Gastroesophageal sphincter (tissue), 4 donors: Measurements from ENCODE around the gene S100A13. TPM values are rescaled to one million over a fixed set of nuclear protein-coding genes. Genes with fewer than 3 reads are reported as not detected.

Experiments
- ATAC-seq: fragments of 150-250 bp; one replicate; pipeline ENCODE4 v1.9.1; 2016; ENCODE audit warnings: mild to moderate bottlenecking, moderate library complexity
- H3K27ac ChIP-seq, 4 donors: fragments of 200-600 bp; sonication (generic) in 3 of 4; 1 replicate in 3 of 4; 2 replicates in 1 of 4; pipeline ENCODE4 v1.5.1; 2016 to 2019
- H3K27me3 ChIP-seq: fragments of 200-600 bp; sonication (generic); one replicate; pipeline ENCODE4 v1.5.1; 2019
- H3K36me3 ChIP-seq, 2 donors: fragments of 200-600 bp; sonication (generic); one replicate each; pipeline ENCODE4 v1.5.1; 2019; ENCODE audit warnings: control low read depth in 1 of 2
- H3K4me1 ChIP-seq, 3 donors: fragments of 200-600 bp; sonication (generic); 1 replicate in 2 of 3; 2 replicates in 1 of 3; pipeline ENCODE4 v1.5.1; 2016 to 2019; ENCODE audit warnings: control low read depth in 2 of 3
- H3K4me3 ChIP-seq, 2 donors: fragments of 200-600 bp; sonication (generic); one replicate each; pipeline ENCODE4 v1.5.1; 2019; ENCODE audit warnings: mild to moderate bottlenecking in 1 of 2, moderate library complexity in 1 of 2
- H3K9me3 ChIP-seq, 3 donors: fragments of 200-600 bp; sonication (generic); one replicate each; pipeline ENCODE4 v1.5.1; 2017 to 2019; ENCODE audit warnings: control low read depth in 2 of 3
- EP300 ChIP-seq: sonication (generic); formaldehyde crosslinking; IDR thresholded peaks from one replicate; pipeline ENCODE4 v1.6.1; 2017; ENCODE audit warnings: antibody characterized with exemption, mild to moderate bottlenecking
- POLR2A ChIP-seq, 2 donors: fragments of 450-650 bp; IDR thresholded peaks; one replicate each; pipeline ENCODE4 v1.6.1; 2017; ENCODE audit warnings: antibody characterized with exemption in 2 of 2, mild to moderate bottlenecking in 2 of 2, moderate library complexity in 1 of 2
- POLR2AphosphoS5 ChIP-seq: sonication (generic); formaldehyde crosslinking; IDR thresholded peaks from one replicate; pipeline ENCODE4 v1.6.1; 2017; ENCODE audit warnings: antibody characterized with exemption
- WGBS, 2 donors: methylation state at CpG; one replicate each; pipeline ENCODE4 v1.1.5; 2018; ENCODE audit warnings: low coverage in 1 of 2; 5-methylcytosine and 5-hydroxymethylcytosine counted together
- total RNA-seq, 4 donors: library from RNA; depleted of rRNA; stranded (reverse); fragments of >200 nt; gene quantifications; one replicate each; pipeline ENCODE4 v1.1.0, GENCODE V29; 2016
- TF ChIP-seq, protein P1 (sequence below), 4 experiments: fragments of 200-600 bp in 2 of 4; fragments of 450-650 bp in 2 of 4; sonication (generic) in 1 of 4; IDR thresholded peaks; one replicate each; pipeline ENCODE4 v1.5.1; 2017 to 2019; ENCODE audit warnings: antibody characterized with exemption in 4 of 4, mild to moderate bottlenecking in 2 of 4, moderate library complexity in 2 of 4

The S100A13 gene
- total RNA-seq, 4 donors from 2014 or later = 56.1 to 133 (median 76.3) TPM

DNA sequence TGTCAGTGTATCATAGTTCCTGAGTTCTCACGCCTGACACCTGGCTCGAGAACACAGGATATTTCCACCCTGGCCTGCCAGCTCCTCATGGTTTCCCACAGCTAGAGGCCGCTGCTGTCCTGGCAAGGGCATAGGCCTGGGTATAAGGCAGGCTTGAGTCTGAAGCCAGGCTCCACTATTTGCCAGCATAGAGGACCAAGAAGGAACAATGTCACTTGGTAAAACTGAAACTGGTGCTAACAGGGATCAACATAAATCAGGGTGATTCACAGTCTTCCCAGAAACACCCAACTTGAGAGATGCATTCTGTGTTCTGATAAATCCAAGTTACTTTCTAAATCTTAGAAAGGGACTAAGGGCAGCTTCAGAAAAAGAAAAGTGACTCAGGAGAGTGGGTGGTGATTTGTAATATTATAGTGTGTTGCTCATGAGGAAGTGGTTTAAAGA lies 54.7 kb downstream of the S100A13 start:
- Histone ChIP-seq H3K4me3 (no peak overlapping the region), H3K4me1 (peaks cover 6 to 30% (median 11%) of the 10 kb centered on the region in 3 donors), H3K9me3 (no peaks in the 10 kb centered on the region), H3K36me3 (no peaks in the 10 kb centered on the region), H3K27me3 (no peaks in the 10 kb centered on the region), H3K27ac (peak overlapping the region in 3 of 4 donors; percentile 55 to 70 (median 62))
- ATAC-seq = peak; percentile 84
- 15 to 17% methylated on average over 2 to 3 of the region's 3 CpGs for WGBS, 2 donors
- TF ChIP-seq POLR2A (IDR thresholded peaks at IDR 0.05) (no peak), POLR2AphosphoS5 (peak; percentile 92), EP300 (no peak)
- TF ChIP-seq, protein P1, sequence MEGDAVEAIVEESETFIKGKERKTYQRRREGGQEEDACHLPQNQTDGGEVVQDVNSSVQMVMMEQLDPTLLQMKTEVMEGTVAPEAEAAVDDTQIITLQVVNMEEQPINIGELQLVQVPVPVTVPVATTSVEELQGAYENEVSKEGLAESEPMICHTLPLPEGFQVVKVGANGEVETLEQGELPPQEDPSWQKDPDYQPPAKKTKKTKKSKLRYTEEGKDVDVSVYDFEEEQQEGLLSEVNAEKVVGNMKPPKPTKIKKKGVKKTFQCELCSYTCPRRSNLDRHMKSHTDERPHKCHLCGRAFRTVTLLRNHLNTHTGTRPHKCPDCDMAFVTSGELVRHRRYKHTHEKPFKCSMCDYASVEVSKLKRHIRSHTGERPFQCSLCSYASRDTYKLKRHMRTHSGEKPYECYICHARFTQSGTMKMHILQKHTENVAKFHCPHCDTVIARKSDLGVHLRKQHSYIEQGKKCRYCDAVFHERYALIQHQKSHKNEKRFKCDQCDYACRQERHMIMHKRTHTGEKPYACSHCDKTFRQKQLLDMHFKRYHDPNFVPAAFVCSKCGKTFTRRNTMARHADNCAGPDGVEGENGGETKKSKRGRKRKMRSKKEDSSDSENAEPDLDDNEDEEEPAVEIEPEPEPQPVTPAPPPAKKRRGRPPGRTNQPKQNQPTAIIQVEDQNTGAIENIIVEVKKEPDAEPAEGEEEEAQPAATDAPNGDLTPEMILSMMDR (IDR thresholded peaks at IDR 0.05) = peak; percentile 57 to 86 (median 76)

DNA sequence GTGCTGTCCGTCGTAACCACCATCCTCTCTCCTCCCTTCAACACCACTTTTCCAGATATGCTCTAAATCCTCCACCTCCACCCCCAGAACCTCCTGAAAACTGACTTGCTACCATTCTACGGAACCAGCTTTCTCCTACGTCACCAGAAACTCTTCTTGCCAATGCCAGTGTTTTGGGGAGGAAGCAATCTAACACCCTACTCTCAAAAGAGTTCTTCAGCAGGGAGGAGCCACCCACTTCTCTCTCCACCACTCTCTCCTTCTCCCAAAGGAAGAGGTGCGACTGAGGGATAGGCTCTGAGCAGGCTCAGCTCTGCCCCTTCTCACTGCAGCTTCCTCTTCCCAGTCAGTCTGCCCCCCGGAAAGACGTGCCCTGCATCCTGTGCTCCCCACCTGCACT lies 55.6 kb downstream of the S100A13 start:
- ATAC-seq = no peak
- H3K9me3 ChIP-seq = no peaks in the 10 kb centered on the region
- peaks cover 11 to 39% (median 20%) of the 10 kb centered on the region in 3 donors for H3K4me1 ChIP-seq
- WGBS, 2 donors = 53 to 65% methylated on average over 4 to 5 of the region's 7 CpGs
- H3K4me3 ChIP-seq = no peak overlapping the region
- peak overlapping the region in 1 of 4 donors; percentile 70 for H3K27ac ChIP-seq
- H3K36me3 ChIP-seq = no peaks in the 10 kb centered on the region
- TF ChIP-seq EP300 = no peak
- TF ChIP-seq, protein P1 (IDR thresholded peaks at IDR 0.05) = no peak
- TF ChIP-seq POLR2A (IDR thresholded peaks at IDR 0.05) = no peak
- H3K27me3 ChIP-seq = no peaks in the 10 kb centered on the region

DNA sequence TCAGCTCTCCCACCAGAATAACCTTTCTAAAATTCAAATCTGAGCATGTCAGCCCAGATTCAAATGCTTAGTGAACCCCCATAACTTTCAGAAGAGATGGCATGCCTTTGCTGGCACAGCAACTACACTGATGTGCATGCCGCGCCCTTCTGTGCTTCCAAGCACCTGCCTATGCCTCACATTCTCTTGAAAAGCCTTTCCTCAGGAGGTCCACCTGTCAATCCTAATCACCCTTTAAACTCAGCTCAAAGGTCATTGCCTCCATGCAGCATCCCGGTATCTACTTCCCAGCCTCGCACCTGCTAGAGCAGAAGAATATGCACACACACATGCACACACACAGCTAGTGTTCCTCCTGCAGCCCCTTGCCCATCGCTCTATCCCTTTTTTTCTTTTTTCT lies 56.4 kb downstream of the S100A13 start:
- no peak overlapping the region for H3K4me3 ChIP-seq
- no peak overlapping the region for H3K27ac ChIP-seq
- no peak for ATAC-seq
- no peaks in the 10 kb centered on the region for H3K27me3 ChIP-seq
- WGBS, 2 donors = 94 to 97% methylated on average over 4 to 5 of the region's 5 CpGs
- peaks cover 17 to 47% (median 29%) of the 10 kb centered on the region in 3 donors for H3K4me1 ChIP-seq
- TF ChIP-seq, protein P1 (IDR thresholded peaks at IDR 0.05) = no peak
- TF ChIP-seq POLR2A (IDR thresholded peaks at IDR 0.05) (no peak), EP300 (no peak), POLR2AphosphoS5 (no peak)
- H3K36me3 ChIP-seq = no peaks in the 10 kb centered on the region
- no peaks in the 10 kb centered on the region for H3K9me3 ChIP-seq

DNA sequence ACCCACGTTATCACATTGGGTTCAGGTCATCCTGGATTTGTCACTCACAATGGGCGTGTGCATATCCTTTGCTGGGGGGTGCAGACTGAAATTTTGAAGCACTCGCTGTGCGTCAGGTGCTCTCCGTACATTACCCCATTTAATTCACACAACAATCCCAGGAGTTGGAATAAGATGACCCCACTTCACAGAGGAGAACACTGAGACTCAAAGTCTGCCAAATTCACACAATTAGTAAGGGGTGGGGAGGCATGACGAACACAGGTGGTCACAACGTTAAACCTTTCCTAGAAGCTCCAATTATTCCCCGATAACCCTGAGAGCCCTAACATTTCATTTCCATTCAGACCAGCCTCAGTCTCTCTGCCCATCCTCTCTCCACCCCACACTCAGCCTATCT lies 57.8 kb downstream of the S100A13 start:
- H3K27ac ChIP-seq = no peak overlapping the region
- no peaks in the 10 kb centered on the region for H3K9me3 ChIP-seq
- H3K27me3 ChIP-seq = no peaks in the 10 kb centered on the region
- no peak overlapping the region for H3K4me3 ChIP-seq
- no peaks in the 10 kb centered on the region for H3K36me3 ChIP-seq
- peaks cover 22 to 59% (median 35%) of the 10 kb centered on the region in 3 donors for H3K4me1 ChIP-seq
- WGBS, 2 donors = 82 to 91% methylated on average over 5 to 6 of the region's 8 CpGs
- TF ChIP-seq POLR2AphosphoS5 (no peak), POLR2A (IDR thresholded peaks at IDR 0.05) (no peak), EP300 (no peak)
- TF ChIP-seq, protein P1 (IDR thresholded peaks at IDR 0.05) = no peak
- ATAC-seq = no peak

Other genes starting within 250 kb of the S100A13 start
- gene S100A8, start 236.4 kb downstream of the S100A13 start, total RNA-seq = 100 to 1,000 TPM in 2 of 4 donors, 10 to 100 TPM in 2; 13.1 to 745 (median 110) TPM
- under 1 TPM in 2 of 4 donors, not detected in 2; 0.16 to 0.79 TPM for gene S100A7A, start 211.0 kb downstream of the S100A13 start, total RNA-seq
- 100 to 1,000 TPM in 1 of 4 donors, 10 to 100 TPM in 1, not detected in 2; 33.0 to 253 TPM for gene S100A7, start 166.9 kb downstream of the S100A13 start, total RNA-seq
- gene S100A6, start 91.5 kb downstream of the S100A13 start, total RNA-seq = 100 to 1,000 TPM; 595 to 840 (median 634) TPM
- gene S100A5, start 86.6 kb downstream of the S100A13 start, total RNA-seq = not detected
- 100 to 1,000 TPM; 135 to 345 (median 259) TPM for gene S100A4, start 81.7 kb downstream of the S100A13 start, total RNA-seq
- gene S100A3, start 78.2 kb downstream of the S100A13 start, total RNA-seq = 1 to 10 TPM in 2 of 4 donors, under 1 TPM in 1, not detected in 1; 0.69 to 6.0 (median 1.1) TPM
- gene S100A2, start 61.7 kb downstream of the S100A13 start, total RNA-seq = 10 to 100 TPM in 2 of 4 donors, 1 to 10 TPM in 2; 2.7 to 73.3 (median 14.2) TPM
- 100 to 1,000 TPM in 1 of 4 donors, 10 to 100 TPM in 3; 49.7 to 121 (median 71.5) TPM for gene S100A16, start 14.4 kb downstream of the S100A13 start, total RNA-seq
- 10 to 100 TPM in 1 of 4 donors, 1 to 10 TPM in 2, under 1 TPM in 1; 0.85 to 82.1 (median 5.0) TPM for gene S100A14, start 11.2 kb downstream of the S100A13 start, total RNA-seq
- 1 to 10 TPM; 2.4 to 8.3 (median 2.8) TPM for gene S100A1, start 929 bp upstream of the S100A13 start, total RNA-seq
- gene CHTOP, start 6.6 kb upstream of the S100A13 start, total RNA-seq = 10 to 100 TPM; 33.7 to 57.0 (median 42.2) TPM
- gene SNAPIN, start 31.2 kb upstream of the S100A13 start, total RNA-seq = 10 to 100 TPM; 58.9 to 77.4 (median 69.4) TPM
- 10 to 100 TPM; 52.1 to 99.2 (median 79.3) TPM for gene ILF2, start 43.5 kb upstream of the S100A13 start, total RNA-seq
- gene NPR1, start 51.2 kb upstream of the S100A13 start, total RNA-seq = 10 to 100 TPM; 36.7 to 57.0 (median 46.7) TPM
- 10 to 100 TPM; 31.4 to 55.3 (median 43.5) TPM for gene INTS3, start 100.5 kb upstream of the S100A13 start, total RNA-seq
- 10 to 100 TPM; 18.8 to 30.7 (median 21.6) TPM for gene SLC27A3, start 147.9 kb upstream of the S100A13 start, total RNA-seq